GM18505 (cell line): ENCODE results near the gene HHAT.
"Not testable (repeated sequence)": the region's sequence is repeated elsewhere in the genome, so short reads cannot be mapped to it uniquely, and the experiment has no call there.

Experiments
- ATAC-seq: cut with Tn5 transposase; IDR thresholded peaks from one replicate; pipeline ENCODE4 v1.9.1; 2021; ENCODE audit not compliant: unreplicated experiment
- POLR2A ChIP-seq: IDR thresholded peaks from 4 replicates; pipeline ENCODE4 v1.6.1; 2011; ENCODE audit warnings: borderline replicate concordance; ENCODE audit not compliant: insufficient read depth, insufficient read length; ENCODE audit errors: extremely low read depth

HHAT gene

DNA sequence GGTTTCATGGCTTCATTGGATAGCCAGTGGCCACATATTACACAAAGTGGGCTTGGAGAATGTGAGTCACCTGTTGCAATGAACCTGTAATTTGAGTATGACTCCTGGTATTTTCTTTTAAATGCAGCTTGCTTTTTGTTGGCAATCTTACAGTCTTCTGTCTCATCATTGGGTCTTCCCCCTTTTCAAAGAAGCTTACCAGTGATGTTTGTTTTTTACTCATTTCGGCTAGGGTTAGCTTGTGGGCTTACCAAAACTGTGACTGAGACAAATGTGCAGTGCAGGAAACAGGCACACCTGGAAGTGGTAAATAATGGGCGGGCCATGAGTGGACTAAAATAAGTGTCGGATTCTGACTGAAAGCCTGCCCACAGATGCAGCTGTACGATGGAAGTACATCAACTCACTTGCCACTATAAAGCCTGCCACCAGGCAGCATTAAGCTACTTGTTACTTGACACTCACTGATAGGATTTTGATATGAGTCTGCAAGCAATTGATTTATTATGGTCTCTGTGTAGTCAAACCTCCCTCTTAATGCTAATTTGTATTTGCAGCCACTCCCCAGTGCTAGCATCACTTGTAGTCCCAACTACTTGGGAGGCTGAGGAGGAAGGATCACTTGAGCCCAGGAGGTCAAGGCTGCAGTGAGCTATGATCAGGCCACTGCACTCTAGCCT is 4.2 kb downstream of the HHAT start:
- ATAC-seq = peak; percentile 71
- TF ChIP-seq POLR2A = no peak

DNA sequence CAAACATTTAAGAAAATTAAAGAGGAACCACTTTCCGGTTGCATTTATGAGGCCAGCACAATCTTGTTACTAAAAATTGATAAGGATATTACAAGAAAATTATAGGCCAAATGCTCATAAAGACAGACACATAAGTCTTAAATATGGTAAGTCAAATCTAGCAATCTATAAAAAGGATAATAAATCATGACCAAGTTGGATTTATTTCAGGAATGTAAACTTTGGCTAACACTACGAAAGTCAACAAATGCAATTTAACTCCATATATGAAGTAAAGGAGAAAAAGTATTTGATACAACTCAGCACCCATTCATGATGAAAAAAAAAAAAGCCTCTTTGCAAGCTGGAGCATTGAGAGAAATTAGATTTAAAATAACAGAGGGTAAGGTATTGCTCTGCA is 6.3 kb downstream of the HHAT start:
- ATAC-seq = no peak
- no peak for TF ChIP-seq POLR2A

DNA sequence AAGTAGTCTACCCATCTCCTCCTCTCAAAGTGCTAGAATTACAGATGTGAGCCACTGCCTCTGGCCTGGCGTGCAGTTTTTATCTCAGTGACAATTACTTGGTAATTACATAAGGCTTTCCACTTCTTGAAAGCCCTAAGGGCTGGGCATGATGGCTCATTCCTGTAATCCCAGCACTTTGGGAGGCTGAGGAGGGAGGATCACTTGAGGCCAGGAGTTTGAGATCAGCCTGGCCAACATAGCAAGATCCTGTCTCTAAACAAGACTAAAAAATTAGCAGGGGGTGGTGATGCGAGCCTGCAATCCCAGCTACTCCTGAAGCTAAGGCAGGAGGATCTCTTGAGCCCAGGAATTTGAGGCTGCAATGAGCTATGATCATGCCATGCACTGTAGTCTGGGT is 7.7 kb downstream of the HHAT start:
- no peak for TF ChIP-seq POLR2A

DNA sequence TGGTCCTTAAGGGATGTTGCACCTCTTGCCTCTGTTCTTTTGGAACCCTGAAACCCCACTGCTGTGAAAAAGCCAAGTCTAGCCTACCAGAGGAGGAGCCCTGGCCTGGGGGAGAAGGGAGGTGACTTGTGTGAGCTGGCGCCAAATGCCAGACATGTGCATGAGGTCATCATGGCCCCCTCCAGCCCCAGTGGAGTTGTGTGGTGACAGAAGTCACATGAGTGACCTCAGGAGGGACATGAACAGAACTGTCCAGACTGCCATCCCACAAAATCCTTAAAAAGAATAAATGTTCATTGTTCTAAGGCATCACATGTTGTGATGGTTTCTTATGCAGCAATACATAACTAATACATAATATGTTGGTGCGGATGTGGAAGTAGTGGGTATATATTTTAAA is 10.8 kb downstream of the HHAT start:
- ATAC-seq = no peak
- TF ChIP-seq POLR2A = no peak

More for the DNA sequence above, 7.7 kb downstream of the HHAT start:
- ATAC-seq = no peak

DNA sequence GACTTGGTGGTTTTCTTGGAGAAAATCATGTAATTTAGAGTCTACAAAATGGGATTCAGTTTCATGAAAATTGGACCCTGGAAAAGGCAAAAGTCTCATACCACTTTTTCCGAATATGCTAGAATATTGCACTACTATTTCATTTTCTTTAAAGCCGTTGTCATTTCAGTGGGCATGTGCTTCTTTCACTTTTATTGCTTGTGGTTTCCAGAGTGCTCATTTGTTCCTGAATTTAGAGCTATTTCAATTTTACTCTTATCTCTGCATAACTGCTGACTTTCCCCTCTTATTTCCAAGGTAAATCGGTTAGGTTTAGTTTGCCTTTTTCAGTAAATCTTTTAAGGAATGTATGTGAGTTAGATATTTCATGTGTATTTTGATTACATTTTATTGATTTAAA is 11.6 kb downstream of the HHAT start:
- no peak for ATAC-seq
- no peak for TF ChIP-seq POLR2A

DNA sequence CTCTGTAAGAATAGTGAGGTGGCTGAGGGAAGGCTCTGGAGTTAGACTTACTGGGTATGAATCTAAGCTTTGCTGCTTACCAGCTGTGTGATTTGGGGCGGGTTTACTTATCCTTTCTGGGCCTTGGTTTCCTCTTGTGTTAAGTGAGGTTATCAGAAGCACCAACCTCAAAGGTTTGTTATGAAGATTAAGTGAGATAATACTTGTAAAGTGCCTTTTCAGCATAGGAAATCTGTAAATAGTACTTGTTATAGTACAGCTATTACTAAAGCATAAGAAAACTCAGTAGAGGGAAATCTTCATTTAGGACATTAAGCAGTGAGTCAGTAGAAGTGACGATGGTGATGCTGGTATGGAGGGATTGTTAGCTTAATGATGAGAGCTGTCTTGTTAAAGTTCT is 12.1 kb downstream of the HHAT start:
- no peak for ATAC-seq
- no peak for TF ChIP-seq POLR2A

DNA sequence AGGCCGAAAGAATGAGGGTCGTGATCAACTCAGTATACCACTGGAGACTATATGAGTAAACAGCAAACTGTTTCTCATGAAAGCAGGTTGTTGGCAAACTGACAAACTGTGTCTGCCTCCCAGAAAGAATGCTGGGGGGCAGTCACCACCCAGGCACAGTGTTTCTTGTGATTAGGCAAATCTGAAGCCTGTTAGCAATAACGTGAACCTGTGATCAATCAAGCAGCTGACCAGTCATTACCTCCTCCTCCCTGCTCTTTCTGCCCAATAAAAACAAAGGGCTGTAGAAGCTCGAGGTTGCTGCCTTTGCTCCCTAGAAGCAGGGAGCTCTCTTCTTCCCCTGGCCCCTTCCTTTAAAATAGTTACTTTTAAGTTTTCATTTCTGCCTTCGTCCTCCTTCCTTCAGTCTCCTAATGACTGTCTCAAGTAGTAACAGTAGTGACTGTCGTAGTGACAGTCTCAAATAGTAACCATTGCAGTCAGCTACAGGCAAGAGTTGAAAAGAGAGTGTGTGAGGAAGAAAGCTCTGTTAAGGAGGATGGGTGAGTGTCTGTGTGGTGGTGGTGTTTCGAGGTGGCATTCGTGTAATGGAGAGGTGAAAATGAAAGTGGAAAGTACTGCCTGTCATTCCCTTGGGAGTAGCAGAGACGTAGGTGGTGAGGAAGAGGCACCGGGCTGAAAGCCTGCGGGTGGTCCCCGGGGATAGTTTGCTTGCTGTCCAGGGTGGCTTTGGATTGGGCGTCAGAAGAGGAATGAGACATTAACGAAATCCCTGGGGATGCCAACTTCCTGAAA is 14.5 kb downstream of the HHAT start:
- ATAC-seq = peak; percentile 58

DNA sequence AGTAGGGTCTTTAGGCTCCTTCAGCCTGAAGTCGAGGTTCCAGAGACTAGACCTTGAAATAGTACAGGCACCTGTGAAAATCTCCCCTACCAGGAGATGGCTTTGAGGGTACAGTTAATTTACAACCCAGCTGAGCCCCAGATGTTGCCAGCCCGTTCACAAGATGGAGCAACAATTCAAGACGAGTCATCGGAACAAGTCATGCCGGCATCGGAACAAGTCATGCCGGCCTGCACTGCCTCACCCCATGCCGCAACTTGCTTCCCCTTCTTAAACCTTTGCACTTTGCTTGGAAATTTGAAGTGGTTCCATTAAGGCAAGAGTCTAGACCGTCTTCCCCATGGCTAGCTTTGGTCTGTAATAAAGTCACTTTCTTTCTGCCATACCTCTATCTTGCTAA is 16.0 kb downstream of the HHAT start:
- no peak for TF ChIP-seq POLR2A
- ATAC-seq = no peak

More for the DNA sequence above, 14.5 kb downstream of the HHAT start:
- TF ChIP-seq POLR2A = no peak

DNA sequence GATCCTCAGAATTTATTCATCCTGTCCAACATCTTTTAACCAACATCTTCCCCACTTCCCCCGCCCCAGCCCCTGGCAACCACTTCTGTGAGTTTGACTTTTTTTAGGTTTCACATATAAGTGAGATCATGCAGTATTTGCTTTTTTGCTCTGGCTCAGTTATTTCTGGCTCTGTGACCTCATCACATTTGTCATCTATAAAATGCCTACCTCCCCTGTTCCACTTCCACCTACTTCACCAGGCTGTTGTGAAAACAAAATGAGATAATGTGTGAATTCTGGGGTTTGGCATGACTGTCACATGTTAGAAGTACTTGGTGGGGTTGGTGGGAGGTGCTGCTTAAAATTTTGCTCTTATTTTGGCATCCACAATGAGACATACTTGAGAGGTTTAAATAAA is 18.4 kb downstream of the HHAT start:
- peak; percentile 50 for ATAC-seq
- no peak for TF ChIP-seq POLR2A

DNA sequence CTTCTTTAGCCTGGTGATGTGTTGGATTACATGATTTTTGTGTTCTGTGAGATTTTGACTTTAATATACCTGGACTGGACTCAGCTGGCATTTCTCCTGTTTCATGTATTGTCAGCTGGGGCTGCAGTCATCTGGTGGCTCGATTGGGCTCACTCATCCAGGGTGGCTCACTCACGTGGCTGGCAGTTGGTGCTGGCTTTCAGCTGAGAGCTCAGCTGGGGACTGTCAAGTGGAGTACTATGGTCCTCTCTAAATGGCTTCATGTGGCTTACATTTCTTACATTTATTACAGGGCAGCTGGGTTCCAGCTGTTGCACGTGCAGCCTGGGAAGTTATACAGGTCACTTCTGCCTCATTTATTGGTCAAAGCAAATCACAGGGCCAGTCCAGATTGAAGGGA is 22.8 kb downstream of the HHAT start:
- no peak for ATAC-seq
- no peak for TF ChIP-seq POLR2A

DNA sequence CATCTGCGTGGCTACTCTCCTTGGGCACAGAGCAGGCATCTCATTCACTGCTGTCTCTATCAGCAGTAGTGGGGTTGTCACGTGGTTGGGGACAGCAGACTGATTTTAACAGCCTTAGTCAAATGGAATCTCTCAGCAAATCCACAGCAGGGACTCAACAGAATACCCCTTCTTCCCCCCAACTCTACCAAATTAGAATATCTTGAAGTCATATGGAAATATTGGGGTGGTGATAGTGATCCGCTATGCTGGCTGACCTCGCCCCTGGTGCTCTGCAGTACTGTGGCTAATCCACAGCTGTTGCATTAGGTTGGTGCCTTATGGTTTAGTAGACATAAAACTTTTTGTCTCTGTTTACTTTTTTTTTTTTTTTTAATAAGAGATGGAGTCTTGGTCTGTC is 23.9 kb downstream of the HHAT start:
- TF ChIP-seq POLR2A = no peak
- no peak for ATAC-seq

DNA sequence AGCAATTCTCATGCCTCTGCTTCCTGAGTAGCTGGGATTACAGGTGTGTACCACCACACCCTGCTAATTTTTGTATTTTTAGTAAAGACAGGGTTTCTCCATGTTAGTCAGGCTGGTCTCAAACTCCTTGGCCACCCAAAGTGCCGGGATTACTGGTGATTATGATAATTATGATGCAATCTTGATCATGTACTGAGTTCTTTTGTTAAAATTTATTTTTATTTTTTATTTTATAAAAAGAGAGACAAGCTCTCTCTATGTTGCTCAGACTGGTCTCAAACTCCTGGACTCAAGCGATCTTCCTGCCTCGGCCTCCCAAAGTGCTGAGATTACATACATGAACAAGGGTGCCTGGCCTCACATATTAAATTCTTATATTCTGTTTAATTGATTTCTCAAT is 25.6 kb downstream of the HHAT start:
- not testable (repeated sequence) for ATAC-seq

DNA sequence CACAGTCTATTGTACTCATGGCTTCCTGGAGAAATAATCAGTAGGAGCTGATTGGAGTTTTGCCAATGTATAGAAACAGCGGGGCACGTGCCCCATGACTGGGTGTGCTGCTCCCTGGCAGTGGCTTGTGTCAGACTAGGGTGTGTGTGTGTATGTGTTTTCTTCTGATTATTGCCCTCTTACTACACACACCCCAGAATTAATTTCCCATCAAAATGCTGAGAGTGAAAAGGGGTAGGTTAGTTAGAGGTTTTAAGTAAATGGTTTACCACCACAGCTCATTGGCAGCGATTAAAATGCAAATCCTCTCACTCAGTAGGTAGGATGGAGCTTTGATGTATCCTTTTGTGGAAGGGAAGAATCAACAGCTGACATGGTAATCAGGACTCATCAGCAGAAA is 29.9 kb downstream of the HHAT start:
- ATAC-seq = no peak
- TF ChIP-seq POLR2A = no peak

DNA sequence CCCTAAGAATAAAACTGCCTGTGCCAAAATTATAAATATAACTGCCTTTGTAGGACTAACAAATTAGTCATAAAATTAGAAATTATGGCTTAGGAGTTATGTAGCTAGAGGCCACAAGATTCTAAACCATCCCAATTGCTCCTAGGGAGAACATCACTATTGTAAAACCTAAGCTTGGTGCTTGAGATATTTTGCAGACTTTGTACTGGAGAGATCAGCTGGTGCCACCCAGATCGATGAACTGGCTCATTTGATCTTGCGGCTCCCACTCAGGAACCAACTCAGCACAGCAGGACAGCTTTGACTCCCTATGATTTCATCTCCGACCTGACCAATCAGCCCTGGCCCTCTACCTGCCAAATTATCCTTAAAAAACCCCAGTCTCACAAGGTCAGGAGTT is 30.6 kb downstream of the HHAT start:
- no peak for ATAC-seq
- no peak for TF ChIP-seq POLR2A
